HFFc6 (cell line): ENCODE results near the gene CHD2. TPM values are rescaled to one million over a fixed set of nuclear protein-coding genes. Genes with fewer than 3 reads are reported as not detected.

Experiments used
- DNase-seq: peaks from one replicate; pipeline ENCODE4 v3.0.0-alpha.2; 2018
- H3K27ac Mint-ChIP-seq: 2 replicates; pipeline ENCODE4 v1.8.0; 2020; ENCODE audit warnings: mild to moderate bottlenecking, mixed read lengths
- H3K27me3 Mint-ChIP-seq: 2 replicates; pipeline ENCODE4 v1.8.0; 2021; ENCODE audit warnings: mild to moderate bottlenecking, moderate library complexity, mixed read lengths; ENCODE audit not compliant: insufficient read depth
- H3K36me3 Mint-ChIP-seq: 2 replicates; pipeline ENCODE4 v1.8.0; 2021; ENCODE audit warnings: low read depth, mixed read lengths
- H3K4me1 Mint-ChIP-seq: 2 replicates; pipeline ENCODE4 v1.8.0; 2020; ENCODE audit warnings: low read depth, mixed read lengths
- H3K4me3 Mint-ChIP-seq: 2 replicates; pipeline ENCODE4 v1.8.0; 2020; ENCODE audit warnings: mild to moderate bottlenecking, moderate library complexity, mixed read lengths
- H3K9me3 Mint-ChIP-seq: 2 replicates; pipeline ENCODE4 v1.8.0; 2020; ENCODE audit warnings: mild to moderate bottlenecking, mixed read lengths
- total RNA-seq, 6 experiments: library from RNA; stranded (reverse); fragmentation: NEBNext Ultra II Directional; extraction: Animal tissue kit (Norgen Biotek cat#: 25700); gene quantifications; 2 replicates in 1 of 6; 3 replicates in 5 of 6; pipeline ENCODE4 v1.2.3, GENCODE V29; 2021
- TF ChIP-seq, protein P1 (sequence below): fragments of 200-600 bp; sonication (generic); IDR thresholded peaks from 2 replicates; pipeline ENCODE4 v1.5.0; 2021; ENCODE audit warnings: antibody characterized with exemption, mild to moderate bottlenecking

CHD2 gene
- total RNA-seq, 6 experiments from 2014 or later, result 47.5 to 65.3 (median 57.2) TPM

DNA sequence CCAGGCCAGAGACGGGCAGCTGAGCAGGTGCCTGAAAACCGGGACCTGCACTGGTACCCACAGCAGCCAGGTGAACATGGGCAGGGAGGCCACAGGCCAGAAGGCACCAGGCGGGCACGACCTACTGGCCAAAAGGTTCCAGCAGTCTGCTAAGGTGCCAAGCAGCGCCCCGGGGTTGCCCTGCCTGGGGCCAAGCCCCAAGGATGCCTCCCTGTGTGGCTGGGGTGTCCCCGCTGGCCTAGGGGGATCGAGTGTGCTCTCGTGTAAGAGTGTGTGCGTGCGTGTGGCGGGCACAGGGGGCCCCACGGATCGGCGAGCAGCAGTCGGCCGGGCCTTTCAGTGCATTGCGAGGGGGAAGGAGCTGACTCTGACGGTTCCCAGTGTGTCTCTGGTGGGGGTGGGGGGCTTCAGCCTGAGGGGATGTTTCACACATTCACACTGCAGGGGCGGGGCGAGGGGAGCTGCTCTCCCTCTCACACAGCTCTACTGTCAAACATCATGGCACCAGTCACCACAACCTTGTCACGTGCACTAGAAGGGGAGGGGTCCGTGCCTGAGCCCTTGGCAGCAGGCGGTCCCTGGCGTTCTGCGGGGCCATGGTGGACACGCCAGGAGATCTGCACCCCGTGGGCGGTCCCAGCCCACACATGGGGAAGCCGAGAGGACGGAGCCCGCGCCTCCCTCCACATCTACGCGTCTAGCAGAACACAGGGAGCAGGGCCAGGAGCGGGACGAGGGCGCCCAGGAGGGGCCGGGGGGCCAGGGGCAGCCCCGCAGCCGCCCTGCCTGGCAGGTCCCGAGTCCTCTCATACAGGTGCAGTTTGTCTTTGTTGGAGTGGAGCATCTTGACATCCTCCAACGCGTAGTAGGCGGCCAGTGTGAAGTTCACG is 144.4 kb downstream of the CHD2 start:
- no peak overlapping the region for H3K27ac Mint-ChIP-seq
- peaks cover 13% of the 10 kb centered on the region for H3K27me3 Mint-ChIP-seq
- H3K36me3 Mint-ChIP-seq, result peaks cover 9% of the 10 kb centered on the region; the same call in 1 of the 2 replicates
- no peak overlapping the region for H3K4me3 Mint-ChIP-seq
- TF ChIP-seq, protein P1, sequence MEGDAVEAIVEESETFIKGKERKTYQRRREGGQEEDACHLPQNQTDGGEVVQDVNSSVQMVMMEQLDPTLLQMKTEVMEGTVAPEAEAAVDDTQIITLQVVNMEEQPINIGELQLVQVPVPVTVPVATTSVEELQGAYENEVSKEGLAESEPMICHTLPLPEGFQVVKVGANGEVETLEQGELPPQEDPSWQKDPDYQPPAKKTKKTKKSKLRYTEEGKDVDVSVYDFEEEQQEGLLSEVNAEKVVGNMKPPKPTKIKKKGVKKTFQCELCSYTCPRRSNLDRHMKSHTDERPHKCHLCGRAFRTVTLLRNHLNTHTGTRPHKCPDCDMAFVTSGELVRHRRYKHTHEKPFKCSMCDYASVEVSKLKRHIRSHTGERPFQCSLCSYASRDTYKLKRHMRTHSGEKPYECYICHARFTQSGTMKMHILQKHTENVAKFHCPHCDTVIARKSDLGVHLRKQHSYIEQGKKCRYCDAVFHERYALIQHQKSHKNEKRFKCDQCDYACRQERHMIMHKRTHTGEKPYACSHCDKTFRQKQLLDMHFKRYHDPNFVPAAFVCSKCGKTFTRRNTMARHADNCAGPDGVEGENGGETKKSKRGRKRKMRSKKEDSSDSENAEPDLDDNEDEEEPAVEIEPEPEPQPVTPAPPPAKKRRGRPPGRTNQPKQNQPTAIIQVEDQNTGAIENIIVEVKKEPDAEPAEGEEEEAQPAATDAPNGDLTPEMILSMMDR, result no peak
- no peaks in the 10 kb centered on the region for H3K4me1 Mint-ChIP-seq
- H3K9me3 Mint-ChIP-seq, result peaks cover 6% of the 10 kb centered on the region
- DNase-seq, result no peak

DNA sequence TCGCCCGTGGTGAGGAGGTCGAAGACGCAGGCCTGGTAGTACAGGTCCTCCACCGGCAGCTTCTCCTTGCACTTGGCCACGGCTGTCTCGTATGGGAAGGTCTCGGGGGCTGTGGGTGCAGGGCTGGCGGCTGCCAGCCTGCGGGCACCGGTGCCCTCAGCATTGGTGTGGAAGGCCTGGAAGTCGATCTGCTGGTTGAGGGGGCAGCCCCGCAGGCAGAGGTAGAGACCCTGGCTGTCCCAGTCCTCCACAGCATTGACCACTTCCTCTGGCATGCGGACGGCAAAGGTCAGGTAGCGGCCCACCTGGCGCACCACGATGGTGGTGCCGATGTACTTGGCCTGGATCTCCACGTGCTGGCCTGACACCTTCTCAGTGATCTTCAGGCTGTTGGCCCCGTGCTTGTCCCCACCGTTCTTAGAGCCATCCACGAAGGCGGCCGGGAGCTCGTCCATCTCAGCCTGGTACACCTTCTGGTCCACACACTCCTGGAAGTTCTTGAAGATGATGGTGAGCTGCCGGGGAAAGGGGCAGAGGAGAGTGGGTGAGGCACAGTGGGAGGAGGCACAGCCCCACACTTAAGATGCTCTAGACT is 145.2 kb downstream of the CHD2 start:
- Mint-ChIP-seq H3K27ac (no peak overlapping the region), H3K4me3 (no peak overlapping the region), H3K36me3 (peaks cover 9% of the 10 kb centered on the region; the same call in 1 of the 2 replicates), H3K27me3 (peaks cover 11% of the 10 kb centered on the region), H3K4me1 (no peaks in the 10 kb centered on the region), H3K9me3 (peaks cover 6% of the 10 kb centered on the region)
- TF ChIP-seq, protein P1, result no peak
- no peak for DNase-seq

DNA sequence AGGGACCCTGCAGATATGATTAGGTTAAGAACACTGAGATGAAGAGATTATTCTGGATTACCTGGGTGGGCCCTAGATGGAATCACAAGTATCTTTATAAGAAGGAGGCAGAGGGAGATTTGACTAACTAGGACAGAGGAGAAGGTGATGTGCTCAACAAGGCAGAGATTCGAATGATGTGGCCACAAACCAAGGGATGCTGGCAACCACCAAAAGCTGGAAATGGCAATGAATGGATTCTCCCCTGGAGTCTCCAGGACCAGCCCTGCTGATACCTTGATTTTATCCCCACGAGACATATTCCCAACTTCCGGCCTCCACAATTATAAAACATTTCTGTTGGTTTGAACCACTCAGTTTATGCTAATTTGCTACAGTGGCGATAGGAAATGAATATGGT is 146.0 kb downstream of the CHD2 start:
- TF ChIP-seq, protein P1, result no peak

GRCh38 chr15:93046721-93047120 is 146.6 kb downstream of the CHD2 start:
- Mint-ChIP-seq H3K4me3 (no peak overlapping the region), H3K4me1 (no peaks in the 10 kb centered on the region), H3K27me3 (peaks cover 10% of the 10 kb centered on the region), H3K36me3 (peaks cover 9% of the 10 kb centered on the region; the same call in 1 of the 2 replicates), H3K9me3 (peaks cover 6% of the 10 kb centered on the region), H3K27ac (no peak overlapping the region)
- TF ChIP-seq, protein P1, result no peak
- DNase-seq, result no peak

More for the DNA sequence above, 146.0 kb downstream of the CHD2 start:
- Mint-ChIP-seq H3K4me1 (no peaks in the 10 kb centered on the region), H3K36me3 (peaks cover 9% of the 10 kb centered on the region; the same call in 1 of the 2 replicates), H3K4me3 (no peak overlapping the region), H3K9me3 (peaks cover 6% of the 10 kb centered on the region), H3K27ac (no peak overlapping the region), H3K27me3 (peaks cover 13% of the 10 kb centered on the region)
- DNase-seq, result no peak

DNA sequence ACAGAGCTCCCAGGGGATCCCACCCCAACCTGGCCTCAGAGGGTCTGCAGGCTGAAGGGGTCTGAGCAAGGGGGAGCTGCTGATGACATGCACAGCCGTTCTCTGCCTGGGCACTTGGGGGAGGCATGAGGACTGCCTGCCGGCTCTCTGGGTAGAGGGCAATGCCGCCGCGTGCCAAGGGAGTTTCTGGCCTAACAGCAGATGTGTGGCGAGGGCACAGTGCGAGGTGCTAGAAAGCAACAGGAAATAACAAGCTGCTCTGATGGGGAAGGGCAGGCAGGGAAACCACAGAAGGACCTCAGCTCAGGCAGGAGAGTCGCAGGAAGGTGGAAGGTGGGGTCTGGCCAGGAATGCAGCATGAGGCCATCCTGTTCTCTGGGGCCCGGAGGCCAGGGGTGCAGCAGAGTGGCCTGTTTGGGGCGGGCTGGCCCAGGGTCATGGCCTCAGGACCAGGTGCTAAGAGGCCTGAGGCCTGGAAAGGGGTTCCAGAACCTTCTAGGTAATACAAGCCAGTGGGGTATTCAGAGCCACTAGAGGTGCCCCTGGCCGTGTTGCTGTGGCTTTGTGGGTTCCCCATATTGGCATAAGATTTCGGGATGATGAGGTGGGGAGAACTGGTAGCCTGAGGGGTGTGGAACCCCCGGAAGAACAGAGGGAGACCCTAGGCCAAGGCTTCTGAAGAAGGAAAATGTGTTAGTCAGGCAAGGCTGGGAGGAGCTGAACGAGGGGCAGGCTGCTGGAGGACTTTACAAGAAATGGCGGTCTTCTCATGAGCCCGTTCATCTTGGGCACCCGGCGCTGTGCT is 147.7 kb downstream of the CHD2 start:
- Mint-ChIP-seq H3K27ac (no peak overlapping the region), H3K4me1 (no peaks in the 10 kb centered on the region), H3K9me3 (peaks cover 6% of the 10 kb centered on the region), H3K27me3 (peaks cover 10% of the 10 kb centered on the region), H3K36me3 (peaks cover 9% of the 10 kb centered on the region; the same call in 1 of the 2 replicates), H3K4me3 (no peak overlapping the region)
- TF ChIP-seq, protein P1, result no peak
- no peak for DNase-seq
